Measurements from ENCODE around the gene DHPS.
A peak's percentile ranks its signal among the peaks of the same experiment; 100 is the strongest.

DHPS gene

DNA sequence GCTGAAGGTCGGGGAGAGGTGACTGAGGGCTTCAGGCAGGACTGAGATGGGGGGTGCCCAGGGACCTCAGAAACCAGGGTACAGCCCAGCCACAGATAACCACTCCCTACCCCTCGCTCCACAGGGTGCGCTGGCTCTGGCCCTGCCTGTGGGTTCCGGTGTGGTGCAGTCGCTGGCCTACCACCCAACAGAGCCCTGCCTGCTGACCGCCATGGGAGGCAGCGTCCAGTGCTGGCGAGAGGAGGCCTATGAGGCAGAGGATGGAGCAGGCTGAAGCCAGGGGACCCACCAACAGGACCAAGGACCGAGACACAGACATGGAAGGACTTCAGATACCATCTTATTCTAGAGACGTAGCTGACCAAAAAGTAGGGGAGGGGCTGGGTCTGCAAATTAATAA, 6.3 kb downstream of the DHPS start:
- no peak for DNase-seq (ENCODE audit: low spot score)

DNA sequence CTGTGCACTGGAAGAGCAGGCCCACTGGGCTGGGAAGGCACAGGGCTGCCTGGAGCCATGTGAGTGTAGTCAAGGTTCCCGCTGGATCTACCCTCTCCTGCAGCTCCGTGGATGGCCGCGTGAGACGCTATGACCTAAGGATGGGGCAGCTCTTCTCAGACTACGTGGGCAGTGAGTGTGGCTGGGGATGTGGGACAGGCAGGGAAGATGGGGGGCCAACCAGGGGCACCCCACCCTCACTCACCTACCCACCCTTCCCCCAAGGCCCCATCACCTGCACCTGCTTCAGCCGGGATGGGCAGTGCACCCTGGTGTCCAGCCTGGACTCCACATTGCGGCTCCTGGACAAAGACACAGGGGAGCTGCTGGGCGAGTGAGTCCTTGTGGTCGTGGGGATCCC, 8.9 kb downstream of the DHPS start:
- DNase-seq (ENCODE audit: low spot score) = no peak

DNA sequence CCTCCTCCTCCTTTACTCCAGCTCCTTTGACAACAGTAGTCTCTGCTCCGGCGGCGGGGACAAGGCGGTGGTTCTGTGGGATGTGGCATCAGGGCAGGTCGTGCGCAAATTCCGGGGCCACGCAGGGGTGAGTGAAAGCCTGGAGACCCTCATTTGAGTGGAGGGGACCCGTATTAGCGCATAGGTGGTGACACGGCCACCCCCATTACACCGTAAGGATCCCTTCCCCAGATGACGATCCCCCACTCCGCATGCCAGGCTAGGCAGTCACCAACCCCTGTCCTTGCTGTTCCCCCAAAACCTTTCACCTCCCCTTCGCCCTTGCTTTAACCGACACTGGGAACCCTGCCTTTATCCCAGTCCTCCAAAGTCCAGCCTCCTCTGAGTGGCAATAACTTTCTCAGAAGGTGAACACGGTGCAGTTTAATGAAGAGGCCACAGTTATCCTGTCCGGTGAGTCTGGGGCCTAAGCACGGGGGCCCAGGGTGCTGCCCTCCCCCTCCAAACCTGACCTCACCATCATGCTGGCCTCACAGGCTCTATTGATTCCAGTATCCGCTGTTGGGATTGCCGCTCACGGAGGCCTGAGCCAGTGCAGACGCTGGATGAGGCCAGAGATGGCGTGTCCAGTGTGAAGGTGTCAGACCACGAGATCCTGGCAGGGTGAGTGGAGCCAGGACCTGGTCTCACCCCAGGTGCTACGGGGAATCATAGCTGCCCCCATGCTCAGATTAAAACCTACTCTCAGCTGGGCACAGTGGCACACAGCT, 11.3 kb downstream of the DHPS start:
- DNase-seq (ENCODE audit: low spot score) = no peak

DNA sequence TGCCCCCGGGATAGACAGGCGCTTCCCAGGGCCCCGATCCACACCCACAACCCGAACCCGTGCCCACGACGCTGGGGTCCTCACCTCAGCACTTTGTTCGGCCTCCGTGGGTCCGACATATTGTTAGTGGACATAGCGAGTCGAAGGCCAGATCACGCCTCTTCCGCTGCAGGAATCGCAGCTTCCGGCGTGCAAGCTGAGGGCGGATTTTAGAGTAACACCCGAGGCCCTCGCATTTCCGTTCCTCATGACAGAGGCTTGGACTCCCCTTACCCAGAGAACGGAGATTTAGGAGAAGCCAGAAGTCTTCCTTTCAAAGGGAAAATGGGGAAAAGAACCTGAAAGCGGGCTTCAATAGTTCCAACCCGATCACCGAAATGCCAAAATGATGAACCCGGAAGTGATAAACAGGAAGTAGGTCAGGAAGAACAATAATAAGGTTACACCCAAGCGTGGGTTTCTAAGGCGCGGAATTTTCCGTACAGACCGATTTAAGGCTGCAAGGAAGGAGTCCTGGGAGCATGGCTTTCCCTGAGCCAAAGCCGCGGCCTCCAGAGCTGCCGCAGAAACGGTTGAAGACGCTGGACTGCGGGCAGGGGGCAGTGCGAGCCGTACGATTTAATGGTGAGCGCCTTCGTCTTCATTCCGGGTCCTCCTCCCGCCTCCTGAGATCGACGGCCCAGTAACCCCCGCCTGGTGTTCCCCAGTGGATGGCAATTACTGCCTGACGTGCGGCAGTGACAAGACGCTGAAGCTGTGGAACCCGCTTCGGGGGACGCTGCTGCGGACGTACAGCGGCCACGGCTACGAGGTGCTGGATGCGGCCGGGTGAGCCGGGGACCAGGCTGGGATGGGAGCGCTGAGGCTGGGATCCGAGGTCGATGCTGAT, 12.2 kb downstream of the DHPS start:
- DNase-seq (ENCODE audit: low spot score) = peak; percentile 86

DNA sequence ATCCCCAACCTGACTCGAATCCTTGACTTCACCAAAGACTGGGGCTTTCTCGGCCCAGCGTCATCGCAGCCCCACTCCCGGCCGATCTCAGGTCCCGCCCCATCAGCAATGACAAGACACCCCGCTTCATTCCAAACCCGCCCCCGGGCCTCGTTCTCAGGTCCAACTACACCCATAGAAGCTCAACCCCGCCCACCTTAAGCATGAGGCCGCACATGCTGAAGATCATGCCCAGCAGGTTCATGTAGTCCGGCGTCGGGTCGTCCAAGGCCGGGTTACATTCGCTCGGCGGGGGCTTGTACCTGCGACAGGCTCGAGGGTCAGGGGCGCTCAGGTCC, 12.8 kb downstream of the DHPS start:
- DNase-seq (ENCODE audit: low spot score) = peak; percentile 41

DNA sequence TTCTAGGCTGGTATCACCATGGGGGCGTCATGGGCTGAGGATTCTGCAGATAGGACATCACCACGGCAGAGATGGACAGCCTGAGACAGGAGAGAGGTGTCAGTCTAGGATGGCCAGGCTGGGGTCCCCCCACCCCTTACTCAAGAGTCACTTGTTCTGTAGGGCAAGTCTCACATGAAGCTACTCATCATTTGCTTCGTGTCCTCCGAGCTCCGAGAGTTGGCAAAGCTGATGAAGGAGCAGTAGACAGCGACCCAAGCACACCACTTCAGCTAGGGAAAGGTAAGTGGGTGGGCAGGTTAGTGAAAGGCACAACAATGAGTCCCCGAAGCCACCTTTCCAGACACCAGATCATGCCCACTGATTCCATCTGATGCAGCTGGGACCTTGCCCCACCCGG, 13.3 kb downstream of the DHPS start:
- DNase-seq (ENCODE audit: low spot score) = no peak

DNA sequence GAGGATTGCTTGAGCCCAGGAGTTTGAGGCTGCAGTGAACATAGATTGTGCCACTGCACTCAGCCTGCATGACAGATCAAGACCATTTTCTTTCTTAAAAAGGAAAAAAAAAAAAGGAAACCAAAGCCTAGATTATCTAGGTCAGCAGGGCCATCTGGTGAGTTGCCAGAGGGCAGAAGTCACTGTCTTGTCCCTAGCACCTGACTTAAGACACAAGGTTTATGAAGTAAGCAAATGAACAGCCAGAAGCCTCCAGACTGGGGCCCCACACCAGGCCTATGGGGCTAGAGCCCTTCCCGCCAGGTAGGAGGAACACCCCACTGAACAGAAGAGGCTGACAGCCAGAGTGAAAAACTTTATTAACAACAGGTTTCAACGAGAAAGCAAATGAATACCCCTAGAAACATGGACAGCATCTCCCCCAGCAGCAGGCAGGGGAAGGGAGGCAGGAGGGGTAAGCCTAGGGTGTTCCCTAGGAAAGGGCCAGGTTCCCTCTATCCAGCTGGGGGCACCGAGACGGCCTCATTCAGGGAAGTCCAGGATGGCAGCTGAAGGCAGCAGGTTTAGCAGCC, 13.9 kb downstream of the DHPS start:
- no peak for DNase-seq (ENCODE audit: low spot score)

DNA sequence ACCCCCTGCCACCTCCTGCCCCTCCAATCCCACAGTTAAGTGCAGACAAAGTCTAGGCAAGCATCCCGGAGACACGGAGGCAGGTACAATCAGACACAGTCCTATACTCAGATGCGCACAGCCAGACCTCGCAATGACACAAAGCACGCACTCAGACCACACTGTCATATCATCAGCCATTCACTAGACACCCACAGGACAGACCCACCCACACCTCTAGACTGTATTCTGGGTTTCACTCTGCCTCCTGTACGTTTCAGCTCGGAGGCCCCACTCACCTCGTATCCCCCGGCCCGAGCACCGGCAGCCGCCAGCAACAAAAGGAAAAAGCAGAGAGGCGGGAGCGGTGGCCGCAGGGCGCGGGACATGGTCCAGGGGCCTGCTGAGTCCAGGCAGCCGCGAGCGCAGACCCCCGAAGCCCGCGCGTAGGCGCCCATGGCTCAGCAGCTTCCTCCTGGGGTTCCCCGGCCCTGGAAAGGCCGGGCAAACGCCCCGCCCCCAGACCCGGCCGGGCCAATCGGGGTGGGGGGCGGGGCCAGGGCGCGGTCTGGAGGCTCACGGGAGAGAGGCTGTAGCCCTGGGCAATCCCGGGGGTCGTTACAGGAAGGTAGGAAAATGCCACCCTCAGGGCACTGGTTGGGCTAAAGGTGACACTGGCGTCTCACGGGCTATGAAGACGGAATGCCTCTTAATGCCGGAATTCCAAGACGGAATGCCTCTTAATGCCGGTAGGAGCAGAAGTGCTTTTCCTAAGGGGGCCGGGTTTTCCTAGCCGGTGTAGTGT, 15.2 kb downstream of the DHPS start, which contains the start of the genes MAN2B1 and WDR83:
Gene MAN2B1, minus strand, starts transcription at position 478 of the 784 bp plus-strand sequence. Its CDS starts 41 bp downstream, at position 437.
Gene WDR83, plus strand, starts transcription at position 543 of the 784 bp plus-strand sequence. CDS start 2,984 bp downstream, outside the sequence.
- peak; percentile 78 for DNase-seq (ENCODE audit: low spot score)

DNA sequence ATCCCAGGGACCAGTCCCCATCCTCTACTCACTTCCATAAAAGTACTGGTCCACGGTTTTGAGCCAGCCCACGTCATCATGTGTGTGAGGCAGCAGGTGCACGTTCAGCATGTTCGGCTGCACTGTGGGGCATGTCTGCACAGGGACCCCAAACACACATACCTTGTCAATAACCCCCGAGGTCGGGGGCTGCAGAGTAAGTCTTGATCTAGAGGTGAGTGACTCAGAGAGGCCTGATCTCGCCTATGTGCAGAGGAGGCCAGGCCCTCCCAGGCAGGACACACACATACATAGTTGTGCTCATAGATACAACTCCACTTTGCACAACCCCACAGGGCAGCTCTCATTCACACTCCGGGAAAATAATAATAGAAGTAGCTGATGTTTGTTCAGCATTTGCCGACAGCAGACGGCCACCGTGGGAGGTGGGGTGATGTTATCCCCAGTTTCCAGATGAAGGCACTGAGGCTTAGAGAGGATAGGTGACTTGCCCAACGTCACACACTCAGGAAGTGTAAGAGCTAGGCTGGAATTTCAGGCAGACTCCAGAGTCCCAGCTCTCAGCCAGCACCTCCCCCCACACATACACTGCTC, 15.9 kb downstream of the DHPS start:
- no peak for DNase-seq (ENCODE audit: low spot score)

DNA sequence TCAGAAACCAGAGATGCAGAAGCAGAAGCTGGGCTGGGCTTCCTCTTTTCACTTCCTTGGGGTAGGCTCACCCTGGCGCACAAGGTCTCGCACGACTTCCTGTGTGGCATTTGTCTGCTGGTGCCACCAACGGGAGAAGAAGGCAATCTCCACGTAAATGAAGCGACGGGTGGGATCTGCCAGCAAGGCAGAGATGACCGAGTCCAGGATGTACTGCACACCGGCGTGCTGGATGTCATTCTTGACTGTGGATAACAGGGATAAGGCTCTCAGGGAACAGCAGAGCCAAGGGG, 16.5 kb downstream of the DHPS start:
- peak; percentile 43 for DNase-seq (ENCODE audit: low spot score)

DNA sequence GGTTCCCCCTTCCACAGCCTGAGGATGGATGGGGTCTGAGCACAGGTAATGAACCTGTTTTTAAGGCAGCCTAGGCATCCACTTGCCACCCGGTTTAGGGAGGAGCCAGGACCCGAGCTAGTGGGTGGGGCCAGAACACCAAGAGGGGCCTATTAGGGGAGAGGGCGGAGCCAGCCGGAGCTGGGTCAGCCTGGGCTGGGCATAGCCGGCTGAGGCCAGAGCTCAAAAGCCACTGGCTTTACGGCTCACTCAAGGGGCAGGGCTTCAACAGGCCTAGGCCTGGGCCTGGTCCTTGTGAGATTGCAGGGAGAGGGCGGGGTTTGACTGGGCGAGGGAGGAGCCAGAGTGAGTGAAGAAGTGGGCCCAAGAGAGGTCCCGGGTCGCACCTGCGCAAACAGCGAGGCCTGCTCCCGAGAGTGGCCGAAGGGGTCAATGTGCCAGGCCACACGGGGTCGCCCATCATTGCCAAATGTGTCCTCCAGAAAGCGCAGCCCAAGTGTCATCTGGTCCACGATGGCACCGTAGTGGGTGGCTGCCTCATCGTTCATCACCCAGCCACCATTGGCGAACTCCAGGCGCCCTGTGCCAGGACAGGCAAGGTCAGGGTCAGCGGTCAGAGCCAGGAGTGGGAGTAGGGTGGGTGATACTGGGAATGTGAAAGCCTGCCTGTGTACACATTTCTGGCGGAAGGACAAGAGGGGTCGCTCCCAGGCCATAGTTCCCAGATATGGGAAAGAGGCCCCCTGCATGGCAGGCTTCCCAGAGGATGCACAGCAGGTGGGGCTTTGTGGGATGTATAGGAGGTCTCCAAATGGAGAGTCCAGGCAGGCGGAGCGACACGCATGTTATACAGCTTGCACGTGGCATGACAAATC, 17.0 kb downstream of the DHPS start:
- DNase-seq (ENCODE audit: low spot score) = no peak

DNA sequence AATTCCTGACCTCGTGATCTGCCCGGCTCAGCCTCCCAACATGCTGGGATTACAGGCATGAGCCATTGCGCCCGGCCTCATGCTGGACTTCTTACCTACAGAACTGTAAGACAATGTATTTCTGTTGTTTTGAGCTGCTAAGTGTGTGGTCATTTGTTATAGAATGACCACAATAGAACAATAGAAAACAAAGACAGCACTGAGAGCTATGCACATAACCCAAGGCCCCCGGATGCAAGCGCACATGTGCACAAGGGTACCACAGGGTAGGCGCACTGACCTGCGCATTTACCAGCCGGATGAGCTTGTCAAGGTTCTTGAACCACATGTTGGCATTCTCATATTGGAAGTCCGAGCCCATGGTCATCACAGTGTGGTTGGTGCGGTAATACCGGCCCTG, 20.7 kb downstream of the DHPS start:
- peak; percentile 76 for DNase-seq (ENCODE audit: low spot score)

DNA sequence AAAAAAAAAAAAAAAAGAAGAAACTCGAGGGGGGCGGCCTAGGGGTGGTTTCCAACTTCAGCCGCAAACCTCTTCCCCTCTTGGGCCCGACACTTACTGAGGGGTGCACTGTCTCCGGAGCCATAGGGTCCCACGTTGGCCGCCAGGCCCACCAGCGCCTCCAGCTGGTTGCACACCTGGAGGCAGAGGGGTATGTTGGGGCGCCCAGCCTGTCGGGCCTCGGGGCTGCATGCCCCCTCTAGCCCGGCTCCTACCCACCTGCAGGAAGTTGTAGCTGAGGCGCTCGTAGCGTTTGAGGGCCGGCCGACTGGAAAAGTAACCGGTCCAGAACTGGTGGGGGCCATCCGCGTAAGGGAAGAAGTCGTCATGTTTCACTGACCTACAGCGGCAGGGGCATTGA, 23.7 kb downstream of the DHPS start:
- DNase-seq (ENCODE audit: low spot score) = no peak

DNA sequence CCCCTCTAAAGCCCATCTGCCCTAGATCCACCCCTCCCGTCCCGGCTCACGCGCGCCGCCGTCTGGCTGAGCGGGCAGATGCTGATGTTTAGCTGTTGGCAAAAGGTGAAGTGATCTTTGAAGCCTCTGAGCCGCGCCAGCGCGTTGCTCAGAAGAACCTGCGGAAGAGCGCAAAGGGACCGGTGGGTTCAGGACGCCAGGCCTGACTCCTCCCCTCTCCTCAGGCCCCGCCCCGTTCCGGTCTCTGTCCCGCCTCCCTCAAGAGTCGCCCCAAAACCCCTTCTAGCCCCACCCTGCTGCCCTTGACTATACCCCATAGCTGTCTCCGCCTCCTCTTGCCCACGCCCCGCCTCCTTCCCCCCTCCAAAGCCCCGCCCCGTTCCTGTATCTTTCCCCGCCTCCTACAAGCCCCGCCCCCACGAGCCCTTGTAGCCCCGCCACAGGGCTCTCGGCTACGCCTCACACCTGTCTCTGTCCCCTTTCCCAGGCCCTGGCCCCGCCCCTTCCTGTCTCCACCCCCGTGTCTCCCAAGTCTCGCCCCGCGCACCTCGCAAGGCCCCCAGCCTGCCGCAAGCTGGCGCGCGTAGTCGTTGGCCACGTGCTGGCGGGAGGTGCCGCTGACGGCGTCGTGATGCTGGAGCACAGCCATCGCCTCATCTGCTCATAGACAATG, 24.6 kb downstream of the DHPS start:
- no peak for DNase-seq (ENCODE audit: low spot score)

DNA sequence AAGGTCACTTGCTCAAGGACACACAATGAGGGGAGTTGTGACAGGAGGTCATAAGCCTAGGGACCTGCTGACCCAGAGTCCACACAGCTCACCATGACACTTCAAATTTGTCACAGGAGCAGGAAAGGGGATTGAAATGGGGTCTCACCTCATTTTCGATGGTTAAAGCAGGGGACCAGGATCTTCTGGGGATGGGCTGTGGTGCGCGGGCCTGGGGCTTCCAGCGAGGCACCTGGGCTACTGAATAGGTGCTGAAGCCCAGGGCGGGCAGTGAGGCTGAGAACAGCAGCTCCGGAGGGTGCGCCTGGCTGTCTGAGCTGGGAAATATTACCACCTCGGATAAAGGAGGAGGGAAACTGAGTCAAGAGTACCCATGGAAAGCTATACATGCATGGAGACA, 26.1 kb downstream of the DHPS start:
- no peak for DNase-seq (ENCODE audit: low spot score)

DNA sequence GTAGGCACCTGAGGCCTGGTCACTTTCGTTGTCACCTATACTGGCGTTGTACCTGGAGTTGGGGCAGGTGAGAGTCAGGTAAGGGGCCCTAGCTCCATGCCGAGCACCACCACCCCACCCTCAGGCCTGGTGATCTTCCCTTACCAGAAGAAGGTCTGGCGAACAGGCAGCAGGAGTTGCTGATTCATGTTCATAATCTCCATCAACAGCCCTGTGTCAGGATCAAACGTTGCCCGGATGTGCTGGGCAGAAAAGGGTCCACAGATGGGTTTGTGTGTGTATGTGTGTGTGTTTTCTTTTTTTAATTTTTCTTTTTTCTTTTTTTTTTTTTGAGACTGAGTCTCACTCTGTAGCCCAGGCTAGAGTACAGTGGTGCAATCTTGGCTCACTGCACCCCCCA, 29.5 kb downstream of the DHPS start:
- DNase-seq (ENCODE audit: low spot score) = no peak

DNA sequence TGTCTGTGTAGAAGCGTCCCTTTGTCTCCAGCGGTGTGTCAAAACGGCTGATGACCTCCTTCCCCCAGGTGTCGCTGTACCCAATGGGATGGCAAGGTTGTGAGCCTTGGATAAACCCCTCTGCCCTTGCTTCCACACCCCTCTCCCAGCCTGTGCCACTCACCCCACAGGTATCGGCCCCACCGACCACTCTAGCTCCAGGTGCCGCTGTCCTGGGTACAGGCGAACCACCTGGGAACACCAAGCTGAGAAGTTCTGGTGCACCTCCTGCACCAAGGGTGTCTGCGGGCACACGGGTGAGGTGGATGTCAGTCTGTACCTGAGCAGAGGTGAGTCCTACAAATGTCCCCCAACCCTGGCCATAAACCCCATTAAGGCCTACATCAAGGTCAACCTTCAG, 31.7 kb downstream of the DHPS start:
- DNase-seq (ENCODE audit: low spot score) = no peak

DNA sequence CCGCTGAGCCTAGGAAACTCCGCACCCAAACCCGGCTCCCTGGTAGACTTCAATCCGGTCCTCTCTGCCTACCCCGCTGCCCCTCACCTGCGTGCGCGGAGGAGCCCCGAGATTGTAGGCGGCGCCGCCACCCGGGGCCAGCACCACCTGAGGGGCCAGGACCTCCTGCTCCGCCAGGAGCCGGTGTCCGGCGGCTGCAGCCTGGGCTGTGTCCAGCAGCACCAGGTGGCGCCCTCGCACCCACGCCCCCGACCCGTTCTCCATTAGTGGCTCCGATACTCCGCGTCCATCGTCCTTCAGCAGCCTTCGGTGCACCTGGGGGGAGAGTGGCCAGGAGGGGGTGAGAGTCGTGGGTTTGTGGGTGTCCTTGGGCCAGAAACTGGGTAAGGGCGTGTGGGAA, 33.6 kb downstream of the DHPS start:
- no peak for DNase-seq (ENCODE audit: low spot score)

DNA sequence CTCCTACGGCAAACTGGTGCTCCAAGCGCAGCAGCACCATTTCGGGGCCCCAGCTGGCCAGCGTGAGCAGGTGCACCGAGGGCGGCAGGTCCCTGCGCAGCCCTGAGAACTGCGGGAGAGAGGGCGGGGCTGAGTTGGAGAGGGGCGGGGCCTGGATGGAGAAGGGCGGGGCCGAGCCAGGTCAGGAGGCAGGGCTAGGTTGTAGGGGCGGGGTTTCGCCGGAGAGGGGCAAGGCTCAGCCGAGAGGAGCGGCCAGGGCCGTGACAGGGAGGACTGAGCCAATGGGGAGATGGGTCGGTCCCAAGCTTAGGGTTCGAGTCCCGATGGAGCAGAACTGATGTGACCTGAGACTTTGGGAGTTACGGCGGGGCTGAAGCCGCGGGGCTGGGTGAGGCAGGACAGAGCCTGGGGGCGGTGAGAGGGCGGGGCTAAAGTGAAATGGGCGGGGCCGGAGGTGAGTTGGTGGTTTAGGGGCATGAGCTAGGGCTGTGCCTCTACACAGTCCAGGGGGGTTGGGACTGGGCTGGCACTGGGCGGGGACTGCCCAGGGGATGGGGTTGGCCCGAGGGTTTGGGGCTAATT, 34.1 kb downstream of the DHPS start:
- no peak for DNase-seq (ENCODE audit: low spot score)

DNA sequence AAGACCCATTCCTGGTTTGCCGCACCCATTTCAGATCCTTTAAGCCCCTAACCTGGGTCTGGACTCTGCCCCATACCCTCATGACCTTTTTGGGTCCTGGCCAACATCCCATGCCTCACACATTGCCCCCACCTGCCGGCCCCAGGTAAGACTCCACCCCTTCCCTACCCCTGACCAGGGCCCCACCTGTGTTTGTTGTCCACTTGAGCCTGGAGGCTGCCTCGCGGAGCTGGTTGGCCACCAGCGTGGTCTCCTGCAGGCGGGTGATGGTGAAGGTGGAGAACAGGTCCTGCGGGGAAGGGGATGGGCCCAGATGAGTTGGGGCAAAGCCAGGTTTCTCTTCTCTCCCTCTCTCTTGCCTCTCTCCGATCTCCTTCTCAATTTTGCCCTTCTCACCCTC, 34.6 kb downstream of the DHPS start:
- no peak for DNase-seq (ENCODE audit: low spot score)
